Stimulated activated naive CD8-positive, alpha-beta T cell treated with anti-CD3 and anti-CD28 coated beads, Interleukin-15, Interleukin-2, amounts not matched to agents 100 U/mL and 50 U/mL, for 24 hours (primary cell): ENCODE data around the gene GUK1.

ENCODE experiments used
- ATAC-seq: fragments of 150-1000 bp; cut with Tn5 transposase; one replicate; pipeline ENCODE4 v1.10.0; 2021
- DNase-seq: peaks from one replicate; pipeline ENCODE4 v3.0.0; 2021

The GUK1 gene

DNA sequence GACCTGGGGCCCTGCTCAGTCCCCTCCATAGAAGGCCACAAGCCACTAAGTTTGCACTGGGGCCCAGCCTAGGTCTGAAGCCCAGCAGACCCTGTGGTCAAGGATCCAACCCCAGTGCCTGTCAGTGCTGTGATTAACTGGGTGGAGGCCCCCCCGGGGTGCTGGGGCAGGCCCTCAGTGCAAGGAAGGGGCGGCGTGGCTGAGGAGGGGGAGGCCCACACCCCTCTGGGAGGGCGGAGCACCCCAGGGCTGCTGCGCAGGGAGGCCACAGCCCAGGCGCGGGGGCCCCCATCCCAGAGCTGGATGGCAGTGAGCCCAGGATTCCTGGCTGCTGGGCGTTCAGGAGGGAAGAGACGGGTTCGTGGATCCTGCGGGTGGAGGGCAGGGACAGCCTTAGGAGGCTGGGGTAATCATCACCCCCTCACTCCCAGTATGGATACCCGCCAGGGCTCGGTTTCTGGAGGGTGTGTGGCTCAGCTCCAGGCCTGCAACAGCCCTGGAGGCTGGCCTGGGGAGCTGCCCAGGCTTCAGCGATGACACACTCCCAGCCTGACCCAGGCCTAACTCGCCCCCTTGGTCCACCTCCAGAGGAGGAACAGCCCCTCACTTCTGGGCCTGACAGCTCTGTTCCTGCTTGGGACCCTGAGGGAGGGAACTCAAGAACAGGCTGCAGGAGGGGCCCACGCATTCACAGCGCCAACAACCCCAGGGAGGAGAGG, 10.5 kb downstream of the GUK1 start:
- ATAC-seq, result no peak
- DNase-seq, result no peak

DNA sequence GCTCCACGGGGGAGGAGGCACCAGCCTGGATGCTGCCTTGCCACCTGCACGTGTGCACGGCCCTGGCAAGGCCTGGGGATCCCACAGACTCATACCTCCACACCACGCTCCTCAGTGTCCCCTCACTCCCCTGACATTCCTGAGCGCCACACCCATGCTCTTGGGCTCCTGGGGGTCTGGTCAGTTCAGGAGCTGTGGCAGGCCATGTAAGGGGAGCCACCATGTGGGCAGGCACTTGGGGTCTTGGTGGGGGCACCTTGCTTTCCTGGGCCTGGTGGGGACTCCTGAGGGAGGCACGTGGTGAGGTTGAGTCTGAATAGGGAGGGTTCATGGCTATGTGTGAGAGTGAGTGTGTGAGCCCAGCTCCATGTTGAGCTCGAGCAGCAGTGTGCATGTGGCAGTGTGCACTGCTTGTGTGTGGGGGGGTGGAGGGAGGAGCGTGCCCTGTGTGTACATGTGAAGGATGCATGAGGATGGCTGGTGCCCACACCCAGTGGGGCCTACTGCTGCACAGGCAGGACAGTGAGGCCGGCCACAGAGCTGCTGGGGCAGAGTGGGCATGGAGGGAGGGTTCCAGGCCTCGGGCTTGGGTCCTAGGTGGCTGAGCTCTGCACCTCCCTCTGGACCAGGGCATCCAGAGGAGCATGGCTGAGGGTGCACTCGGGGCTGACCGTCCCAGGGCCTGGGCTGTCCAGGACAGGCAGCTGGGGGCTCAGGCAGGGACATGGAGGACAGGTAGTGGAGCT, 11.3 kb downstream of the GUK1 start:
- DNase-seq (no peak), ATAC-seq (no peak)

- DNase-seq (no peak), ATAC-seq (no peak)
These were observed 12.2 kb downstream of the GUK1 start for GRCh38 chr1:228152097-228152917.

DNA sequence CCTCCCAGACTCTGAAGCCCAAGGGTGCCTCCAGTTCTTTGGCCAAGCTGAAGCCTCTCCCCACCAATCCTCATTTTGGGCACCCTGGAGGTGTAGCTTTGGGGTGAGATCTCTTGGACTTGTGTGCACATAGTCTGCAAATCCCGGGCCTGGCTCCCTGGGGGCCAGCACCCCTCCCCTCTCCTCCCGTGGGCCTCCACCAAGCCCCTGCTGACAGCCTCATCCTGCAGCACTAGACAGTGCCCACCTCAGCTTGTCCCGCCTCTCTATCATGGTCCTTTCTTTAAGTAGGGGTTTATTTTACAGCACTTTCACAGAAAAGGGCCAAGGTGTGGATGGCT, 12.8 kb downstream of the GUK1 start:
- ATAC-seq (no peak), DNase-seq (no peak)

DNA sequence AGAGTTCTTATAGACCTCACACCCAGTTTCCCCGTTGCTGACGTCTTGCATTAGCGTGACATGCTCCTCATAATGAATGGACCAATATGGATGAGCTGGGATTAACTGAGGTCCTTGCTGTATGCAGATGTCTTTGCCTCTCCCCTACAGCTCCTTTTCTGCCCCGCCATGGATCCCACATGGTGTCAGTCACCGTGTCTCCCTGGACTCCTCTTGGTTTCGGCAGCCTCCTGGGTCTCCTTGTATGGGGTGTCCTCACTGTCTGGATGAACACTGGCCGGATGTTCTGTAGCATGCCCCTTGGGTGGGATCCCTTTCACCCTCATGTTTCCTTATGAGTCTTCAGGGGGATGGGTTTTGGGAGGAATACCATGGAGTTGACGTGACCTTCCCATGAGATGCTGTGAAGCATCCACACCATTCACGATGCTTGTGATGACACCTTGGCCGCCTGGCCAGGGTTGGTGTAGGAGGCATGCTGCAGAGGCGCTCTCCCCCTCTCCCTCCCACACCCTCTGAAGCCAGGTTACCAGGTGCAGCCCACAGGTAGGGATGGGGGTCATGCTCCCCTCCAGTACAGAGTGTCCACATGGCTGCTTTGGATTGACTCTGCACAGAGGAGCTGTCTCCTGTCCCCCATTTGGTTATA, 14.1 kb downstream of the GUK1 start:
- DNase-seq (no peak), ATAC-seq (no peak)

DNA sequence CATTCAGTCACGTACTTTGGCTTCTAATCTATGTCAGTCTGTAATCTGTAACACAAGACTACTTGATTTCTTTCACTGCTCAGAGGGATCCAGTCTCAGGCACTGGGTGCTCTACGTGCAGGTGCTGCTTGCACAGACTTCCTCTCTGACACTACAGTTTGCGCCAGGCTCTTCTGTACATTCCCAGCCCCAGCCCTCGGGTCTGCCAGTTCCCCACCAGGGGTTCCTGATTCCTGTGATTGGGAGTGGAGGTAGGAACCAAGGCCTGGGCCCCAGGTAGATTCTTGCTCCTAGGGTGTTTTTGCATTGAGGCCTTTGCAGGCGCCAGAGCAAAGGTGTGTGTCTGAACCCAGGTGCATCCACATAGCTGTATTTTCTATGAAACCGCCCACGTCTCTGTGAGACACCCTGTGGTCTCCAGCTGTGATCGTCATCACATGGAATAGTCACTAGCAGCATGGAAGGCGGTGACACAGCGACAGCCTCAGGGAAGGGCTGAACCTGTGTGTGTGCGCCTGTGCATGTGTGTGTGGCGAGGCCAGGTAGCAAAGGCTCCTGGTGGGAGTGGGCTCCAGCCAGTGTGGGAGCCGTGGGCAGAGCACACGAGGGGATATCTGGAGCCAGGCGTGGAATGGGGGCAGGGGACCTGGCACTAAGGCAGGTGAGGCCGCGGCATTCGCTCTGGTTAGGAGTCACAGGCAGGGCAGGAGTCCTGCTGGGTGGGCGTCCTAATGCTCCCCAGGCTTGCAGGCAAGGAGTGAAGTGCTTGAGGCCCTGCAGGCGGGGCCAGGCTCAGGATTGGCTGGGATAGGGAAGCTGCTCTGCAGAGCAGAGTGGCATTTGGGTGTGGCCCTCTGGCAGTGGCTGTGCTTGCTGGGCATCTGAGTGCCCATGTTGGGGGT, 14.8 kb downstream of the GUK1 start:
- peak; percentile 50 for DNase-seq
- peak; percentile 66 for ATAC-seq

- ATAC-seq, result no peak
- DNase-seq, result no peak
These were observed 15.8 kb downstream of the GUK1 start for GRCh38 chr1:228155596-228156514.

GRCh38 chr1:228156515-228156881, 16.4 kb downstream of the GUK1 start:
- no peak for ATAC-seq

DNA sequence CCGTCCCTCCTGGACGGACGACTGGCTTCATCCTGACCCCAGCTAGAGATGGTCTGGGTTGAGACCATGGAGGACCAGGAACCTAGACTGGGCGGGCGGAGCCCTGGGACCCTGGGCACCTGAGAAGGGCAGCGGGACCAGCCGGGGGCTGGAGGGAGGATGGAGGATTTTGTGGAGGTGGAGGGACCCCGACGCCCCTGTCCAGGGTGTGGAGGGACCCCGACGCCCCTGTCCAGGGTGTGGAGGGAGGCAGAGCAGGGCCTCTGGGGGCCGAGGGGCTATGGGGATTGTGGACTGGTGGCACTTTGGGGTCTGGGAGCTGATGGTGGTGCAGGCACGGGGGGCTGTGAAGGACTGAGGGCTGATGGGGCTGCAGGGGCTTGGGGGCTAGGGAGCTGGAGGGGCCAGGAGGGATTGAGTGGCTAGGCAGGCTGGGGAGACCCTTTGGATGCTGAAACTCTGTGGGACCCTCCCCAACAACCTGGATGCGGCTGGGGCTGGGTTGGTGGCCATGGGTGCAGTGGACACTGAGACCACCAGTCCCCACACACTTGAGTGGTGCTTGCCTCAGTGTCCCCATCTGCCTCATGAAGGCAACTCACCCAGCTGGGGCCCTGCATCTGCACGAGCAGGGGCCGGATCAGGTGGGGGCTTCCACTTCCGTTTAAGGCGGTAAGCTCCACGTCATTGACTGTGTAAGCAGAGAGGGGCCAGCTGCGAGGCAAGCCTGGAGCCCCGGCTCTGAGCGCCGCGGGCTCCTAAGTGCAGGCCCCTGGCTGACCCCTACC, 17.1 kb downstream of the GUK1 start:
- ATAC-seq (peak; percentile 19), DNase-seq (peak; percentile 38)

More at GRCh38 chr1:228156515-228156881, 16.4 kb downstream of the GUK1 start:
- no peak for DNase-seq

- ATAC-seq, result no peak
- DNase-seq, result no peak
These were observed 17.6 kb downstream of the GUK1 start for GRCh38 chr1:228157729-228158126.

- DNase-seq, result no peak
- ATAC-seq, result no peak
These were observed 18.3 kb downstream of the GUK1 start for GRCh38 chr1:228158151-228159007.

GRCh38 chr1:228159008-228159665, 19.1 kb downstream of the GUK1 start:
- ATAC-seq (no peak), DNase-seq (no peak)

DNA sequence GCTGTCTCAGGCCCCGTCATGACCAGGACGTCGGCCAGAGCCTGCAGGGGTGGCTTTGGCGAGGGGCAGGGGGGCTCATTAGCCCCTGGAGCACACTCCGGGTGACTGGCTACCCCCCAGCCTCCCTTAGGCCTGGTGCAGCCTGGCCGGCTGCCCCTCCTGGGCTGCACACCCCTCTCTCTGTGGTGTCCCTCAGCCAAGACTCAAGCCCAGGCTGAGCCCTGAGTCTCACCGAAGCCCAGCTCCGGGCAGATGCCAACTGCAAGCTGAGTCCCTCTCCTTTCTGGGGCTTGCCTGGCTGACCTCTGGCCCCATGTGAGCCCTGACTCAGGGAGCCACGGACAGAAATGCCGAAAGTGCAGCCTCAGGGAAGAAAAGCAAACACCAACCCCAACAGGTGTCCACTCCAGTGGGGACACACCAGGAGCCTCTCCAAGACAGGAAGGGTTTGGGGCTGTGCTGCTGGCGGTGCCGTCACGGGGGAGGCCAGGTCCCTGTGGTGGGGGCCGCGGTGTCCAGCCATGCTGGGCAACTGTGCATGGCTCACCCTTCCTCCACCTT, 20.2 kb downstream of the GUK1 start:
- ATAC-seq (no peak), DNase-seq (no peak)

- no peak for ATAC-seq
- no peak for DNase-seq
These were observed 21.3 kb downstream of the GUK1 start for GRCh38 chr1:228161362-228161761.

- ATAC-seq, result no peak
- no peak for DNase-seq
These were observed 21.8 kb downstream of the GUK1 start for GRCh38 chr1:228161866-228162265.

DNA sequence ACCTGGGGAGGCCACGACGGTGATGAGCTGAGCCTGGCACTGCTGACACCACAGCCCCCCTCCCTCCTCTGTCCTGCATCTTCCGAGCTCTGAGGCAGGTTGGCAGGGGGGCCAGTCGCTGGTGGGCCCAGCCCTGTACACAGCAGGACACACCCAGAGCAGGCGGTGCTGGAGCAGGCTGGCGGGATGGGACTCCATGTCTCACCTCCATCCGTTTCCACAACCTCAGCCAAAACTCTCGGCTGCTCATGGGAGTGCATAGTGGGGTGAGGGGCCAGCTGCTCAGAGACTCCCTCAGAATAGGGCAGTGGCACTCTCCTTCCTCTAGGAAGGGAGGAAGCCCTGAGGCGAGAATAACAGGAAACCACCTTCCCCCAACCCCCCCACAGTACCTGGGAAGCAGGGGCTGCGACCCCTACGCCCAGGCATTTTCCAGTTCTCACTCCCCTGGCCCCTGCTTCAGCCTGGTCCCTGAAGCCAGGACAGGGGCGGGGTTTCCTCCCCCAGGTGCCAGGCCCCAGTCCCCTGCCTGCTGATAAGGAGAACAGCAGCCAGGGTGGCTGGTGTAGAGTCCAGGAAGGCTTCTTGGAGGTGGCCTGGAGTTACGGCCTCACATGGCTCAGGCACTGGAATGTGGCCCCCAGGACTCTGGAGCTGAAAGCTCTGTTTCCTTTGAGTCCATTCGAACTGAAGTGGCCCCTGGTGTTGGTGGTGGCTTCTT, 22.4 kb downstream of the GUK1 start:
- no peak for ATAC-seq
- DNase-seq, result no peak
